ENCODE data around the gene RASSF10. TPM values are rescaled to one million over a fixed set of nuclear protein-coding genes. Genes with fewer than 3 reads are reported as not detected.

RASSF10 gene
- total RNA-seq, 1 experiment from 2014 or later, result 2.4 TPM

GRCh38 chr11:13033760-13034533, 24.8 kb downstream of the RASSF10 start:
- Histone ChIP-seq H3K79me1 (ENCODE audit: insufficient read depth, low read depth, low read length, poor library complexity, severe bottlenecking) (no peaks in the 10 kb centered on the region), H3K23ac (ENCODE audit: insufficient read length, low read depth, low read length) (no peak overlapping the region), H3K4me1 (ENCODE audit: insufficient read depth, low read length) (no peaks in the 10 kb centered on the region), H2BK5ac (ENCODE audit: insufficient read length, low read length) (no peak overlapping the region), H2BK12ac (ENCODE audit: insufficient read length, low read depth, low read length) (no peak overlapping the region), H3K27me3 (ENCODE audit: insufficient read depth, low read length) (no peaks in the 10 kb centered on the region), H2BK20ac (ENCODE audit: low read depth, low read length, poor library complexity, severe bottlenecking) (no peak overlapping the region), H4K8ac (replicated peaks; ENCODE audit: insufficient read length, low read depth, low read length) (no peak overlapping the region), H3K18ac (ENCODE audit: insufficient read length, low read depth, low read length) (no peak overlapping the region), H3K9ac (ENCODE audit: extremely low read depth, insufficient read length, low read length) (no peak overlapping the region), H4K20me1 (ENCODE audit: control insufficient read depth, insufficient read depth, insufficient read length) (no peaks in the 10 kb centered on the region), H4K91ac (ENCODE audit: insufficient read length, low read depth, low read length) (no peak overlapping the region), H3K56ac (ENCODE audit: insufficient read length, low read depth, low read length) (no peak overlapping the region), H3K79me2 (ENCODE audit: insufficient read depth, low read length) (no peaks in the 10 kb centered on the region), H3K4me2 (ENCODE audit: insufficient read depth, insufficient read length, low read length) (no peak overlapping the region), H3K9me3 (ENCODE audit: control insufficient read depth, low read depth, low read length) (no peaks in the 10 kb centered on the region), H2BK15ac (ENCODE audit: low read depth, low read length) (no peak overlapping the region), H3K4ac (ENCODE audit: low read depth, low read length) (no peak overlapping the region), H3K27ac (ENCODE audit: insufficient read length, low read depth, low read length) (no peak overlapping the region), H3K23me2 (ENCODE audit: insufficient read length, low read depth, low read length, poor library complexity, severe bottlenecking) (no peaks in the 10 kb centered on the region), H2AFZ (ENCODE audit: low read length) (no peak overlapping the region), H2BK120ac (ENCODE audit: low read depth, low read length, poor library complexity, severe bottlenecking) (no peak overlapping the region), H4K5ac (ENCODE audit: insufficient read length, low read depth, low read length) (no peak overlapping the region), H3T11ph (ENCODE audit: low read length) (no peak overlapping the region), H3K14ac (ENCODE audit: insufficient read depth, low read length) (no peak overlapping the region), H2AK5ac (ENCODE audit: insufficient read length, low read length) (no peak overlapping the region)
- Mint-ChIP-seq H3K36me3 (ENCODE audit: insufficient read depth in 1 of 3, low read depth in 3 of 3) (no peaks in the 10 kb centered on the region), H3K4me3 (no peak overlapping the region), H3K27ac (no peak overlapping the region), H3K27me3 (ENCODE audit: low read depth) (peaks cover 12% of the 10 kb centered on the region), H3K9me3 (no peaks in the 10 kb centered on the region), H3K4me1 (no peaks in the 10 kb centered on the region)
- no peak for DNase-seq
- TF ChIP-seq CTCF (conservative IDR thresholded peaks at IDR 0.05), result no peak
- no CpG with 5 or more reads among the region's 4 CpGs for WGBS (ENCODE audit: extremely low coverage, insufficient read length, low lambda C conversion rate)

All from H9 (cell line).